DMS79 treated with DMSO at 0.1 percent for 48 hours (cell line): ENCODE results near the gene SYNJ2.

Experiments used
- DNase-seq: peaks from one replicate; lab custom pipeline; 2025; lab: John Stamatoyannopoulos, UW

Gene SYNJ2

GRCh38 chr6:158043008-158043407 lies 61.3 kb downstream of the SYNJ2 start:
- DNase-seq: no peak

- no peak for DNase-seq
Measured at GRCh38 chr6:158043586-158044524, 62.2 kb downstream of the SYNJ2 start.

- no peak for DNase-seq
Measured at GRCh38 chr6:158044525-158044888, 62.8 kb downstream of the SYNJ2 start.

- DNase-seq: no peak
Measured at GRCh38 chr6:158046201-158047126, 64.8 kb downstream of the SYNJ2 start.

GRCh38 chr6:158047127-158047518 lies 65.5 kb downstream of the SYNJ2 start:
- DNase-seq: no peak

- no peak for DNase-seq
Measured at GRCh38 chr6:158047563-158048323, 66.1 kb downstream of the SYNJ2 start.

GRCh38 chr6:158048589-158048988 lies 66.9 kb downstream of the SYNJ2 start:
- DNase-seq: no peak

GRCh38 chr6:158049055-158050028 lies 67.7 kb downstream of the SYNJ2 start:
- DNase-seq: no peak

- no peak for DNase-seq
Measured at GRCh38 chr6:158050107-158050735, 68.6 kb downstream of the SYNJ2 start.

GRCh38 chr6:158050955-158051354 lies 69.3 kb downstream of the SYNJ2 start:
- DNase-seq: no peak

GRCh38 chr6:158051968-158052367 lies 70.3 kb downstream of the SYNJ2 start:
- DNase-seq: no peak

- no peak for DNase-seq
Measured at GRCh38 chr6:158053377-158054313, 72.0 kb downstream of the SYNJ2 start.

GRCh38 chr6:158056355-158056754 lies 74.7 kb downstream of the SYNJ2 start:
- DNase-seq: no peak

- DNase-seq: no peak
Measured at GRCh38 chr6:158056804-158057203, 75.1 kb downstream of the SYNJ2 start.

- no peak for DNase-seq
Measured at GRCh38 chr6:158057213-158057987, 75.7 kb downstream of the SYNJ2 start.

- no peak for DNase-seq
Measured at GRCh38 chr6:158058171-158058651, 76.5 kb downstream of the SYNJ2 start.

GRCh38 chr6:158059108-158059507 lies 77.4 kb downstream of the SYNJ2 start:
- no peak for DNase-seq
